ENCODE data around the gene DPEP1. TPM values are rescaled to one million over a fixed set of nuclear protein-coding genes. Genes with fewer than 3 reads are reported as not detected.

Gene DPEP1
- total RNA-seq, 2 experiments from 2014 or later: not detected

GRCh38 chr16:89572073-89572484 lies 41.4 kb upstream of the DPEP1 start:
- POLR2A ChIA-PET: interaction anchor here (2.8 kb wide), 1 partner anchor 8 kb away, joined by 10 read pairs; no protein-coding TSS in a partner anchor
- intact Hi-C loops (cut with micrococcal nuclease): no loop called here

GRCh38 chr16:89572485-89573205 lies 40.8 kb upstream of the DPEP1 start:
- ATAC-seq (no peak), DNase-seq (no peak)
- H3K36me3 Mint-ChIP-seq (ENCODE audit: low read depth): peaks cover 2% of the 10 kb centered on the region
- POLR2A ChIA-PET: interaction anchor here (2.8 kb wide), 1 partner anchor 8 kb away, joined by 10 read pairs; no protein-coding TSS in a partner anchor
- peaks cover 8% of the 10 kb centered on the region for H3K4me1 Mint-ChIP-seq (ENCODE audit: low read depth)
- no peak overlapping the region for H3K4me3 Mint-ChIP-seq
- intact Hi-C loops (cut with micrococcal nuclease): no loop called here
- CTCF ChIA-PET: no interaction called here
- TF ChIP-seq, protein P1, sequence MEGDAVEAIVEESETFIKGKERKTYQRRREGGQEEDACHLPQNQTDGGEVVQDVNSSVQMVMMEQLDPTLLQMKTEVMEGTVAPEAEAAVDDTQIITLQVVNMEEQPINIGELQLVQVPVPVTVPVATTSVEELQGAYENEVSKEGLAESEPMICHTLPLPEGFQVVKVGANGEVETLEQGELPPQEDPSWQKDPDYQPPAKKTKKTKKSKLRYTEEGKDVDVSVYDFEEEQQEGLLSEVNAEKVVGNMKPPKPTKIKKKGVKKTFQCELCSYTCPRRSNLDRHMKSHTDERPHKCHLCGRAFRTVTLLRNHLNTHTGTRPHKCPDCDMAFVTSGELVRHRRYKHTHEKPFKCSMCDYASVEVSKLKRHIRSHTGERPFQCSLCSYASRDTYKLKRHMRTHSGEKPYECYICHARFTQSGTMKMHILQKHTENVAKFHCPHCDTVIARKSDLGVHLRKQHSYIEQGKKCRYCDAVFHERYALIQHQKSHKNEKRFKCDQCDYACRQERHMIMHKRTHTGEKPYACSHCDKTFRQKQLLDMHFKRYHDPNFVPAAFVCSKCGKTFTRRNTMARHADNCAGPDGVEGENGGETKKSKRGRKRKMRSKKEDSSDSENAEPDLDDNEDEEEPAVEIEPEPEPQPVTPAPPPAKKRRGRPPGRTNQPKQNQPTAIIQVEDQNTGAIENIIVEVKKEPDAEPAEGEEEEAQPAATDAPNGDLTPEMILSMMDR (IDR thresholded peaks at IDR 0.05): no peak
- peaks cover 10% of the 10 kb centered on the region for H3K27me3 Mint-ChIP-seq
- no peaks in the 10 kb centered on the region for H3K9me3 Mint-ChIP-seq
- H3K27ac Mint-ChIP-seq: no peak overlapping the region

More at GRCh38 chr16:89572073-89572484, 41.4 kb upstream of the DPEP1 start:
- Mint-ChIP-seq H3K36me3 (ENCODE audit: low read depth) (peaks cover under 1% of the 10 kb centered on the region), H3K9me3 (no peaks in the 10 kb centered on the region), H3K27me3 (peaks cover 9% of the 10 kb centered on the region), H3K27ac (no peak overlapping the region), H3K4me3 (no peak overlapping the region), H3K4me1 (ENCODE audit: low read depth) (peaks cover 8% of the 10 kb centered on the region)
- ATAC-seq (no peak), DNase-seq (no peak)
- CTCF ChIA-PET: no interaction called here
- TF ChIP-seq, protein P1 (IDR thresholded peaks at IDR 0.05): no peak

- intact Hi-C loops (cut with micrococcal nuclease): no loop called here
- Mint-ChIP-seq H3K27me3 (peaks cover 10% of the 10 kb centered on the region), H3K27ac (no peak overlapping the region), H3K9me3 (no peaks in the 10 kb centered on the region), H3K4me3 (peak overlapping the region; percentile 19), H3K36me3 (ENCODE audit: low read depth) (peaks cover 2% of the 10 kb centered on the region), H3K4me1 (ENCODE audit: low read depth) (peaks cover 8% of the 10 kb centered on the region)
- ChIA-PET CTCF (interaction anchor here (0.7 kb wide), 1 partner anchor 187 kb away, joined by 3 read pairs; no protein-coding TSS in a partner anchor), POLR2A (interaction anchor here (2.8 kb wide), 1 partner anchor 10 kb away, joined by 10 read pairs; no protein-coding TSS in a partner anchor)
- no peak for DNase-seq
- TF ChIP-seq, protein P1 (IDR thresholded peaks at IDR 0.05): no peak
- ATAC-seq: no peak
These were observed 39.4 kb upstream of the DPEP1 start for GRCh38 chr16:89573826-89574680.

- Mint-ChIP-seq H3K4me1 (ENCODE audit: low read depth) (peaks cover 8% of the 10 kb centered on the region), H3K27me3 (peaks cover 10% of the 10 kb centered on the region), H3K27ac (no peak overlapping the region), H3K4me3 (peak overlapping the region; percentile 47), H3K9me3 (no peaks in the 10 kb centered on the region), H3K36me3 (ENCODE audit: low read depth) (peaks cover 2% of the 10 kb centered on the region)
- CTCF ChIA-PET: interaction anchor here (1.3 to 1.5 kb wide), 4 partner anchors 10 to 286 kb away, joined by 3 to 5 read pairs (median 4); no protein-coding TSS in a partner anchor
- POLR2A ChIA-PET: interaction anchor here (2.8 kb wide), 1 partner anchor 10 kb away, joined by 10 read pairs; no protein-coding TSS in a partner anchor
- DNase-seq: peak; percentile 67
- intact Hi-C loops (cut with micrococcal nuclease): loop anchor here (5.0 kb wide), 1 partner anchor 68 kb away; no protein-coding TSS in a partner anchor
- TF ChIP-seq, protein P1 (IDR thresholded peaks at IDR 0.05): peak; percentile 87
- ATAC-seq: peak; percentile 88
These were observed 38.7 kb upstream of the DPEP1 start for GRCh38 chr16:89574681-89575246.

Data from activated CD8-positive, alpha-beta T cell treated with anti-CD3 and anti-CD28 coated beads for 36 hours (primary cell).